Stimulated activated CD4-positive, alpha-beta T cell treated with anti-CD3 and anti-CD28 coated beads, Interleukin-4, amount 100 ng/mL, for 24 hours (primary cell): ENCODE results near the gene DPM2.
A peak's percentile ranks its signal among the peaks of the same experiment; 100 is the strongest.

Experiments
- DNase-seq: peaks from one replicate; pipeline ENCODE4 v3.0.0-alpha.2; 2020

DPM2 gene

DNA sequence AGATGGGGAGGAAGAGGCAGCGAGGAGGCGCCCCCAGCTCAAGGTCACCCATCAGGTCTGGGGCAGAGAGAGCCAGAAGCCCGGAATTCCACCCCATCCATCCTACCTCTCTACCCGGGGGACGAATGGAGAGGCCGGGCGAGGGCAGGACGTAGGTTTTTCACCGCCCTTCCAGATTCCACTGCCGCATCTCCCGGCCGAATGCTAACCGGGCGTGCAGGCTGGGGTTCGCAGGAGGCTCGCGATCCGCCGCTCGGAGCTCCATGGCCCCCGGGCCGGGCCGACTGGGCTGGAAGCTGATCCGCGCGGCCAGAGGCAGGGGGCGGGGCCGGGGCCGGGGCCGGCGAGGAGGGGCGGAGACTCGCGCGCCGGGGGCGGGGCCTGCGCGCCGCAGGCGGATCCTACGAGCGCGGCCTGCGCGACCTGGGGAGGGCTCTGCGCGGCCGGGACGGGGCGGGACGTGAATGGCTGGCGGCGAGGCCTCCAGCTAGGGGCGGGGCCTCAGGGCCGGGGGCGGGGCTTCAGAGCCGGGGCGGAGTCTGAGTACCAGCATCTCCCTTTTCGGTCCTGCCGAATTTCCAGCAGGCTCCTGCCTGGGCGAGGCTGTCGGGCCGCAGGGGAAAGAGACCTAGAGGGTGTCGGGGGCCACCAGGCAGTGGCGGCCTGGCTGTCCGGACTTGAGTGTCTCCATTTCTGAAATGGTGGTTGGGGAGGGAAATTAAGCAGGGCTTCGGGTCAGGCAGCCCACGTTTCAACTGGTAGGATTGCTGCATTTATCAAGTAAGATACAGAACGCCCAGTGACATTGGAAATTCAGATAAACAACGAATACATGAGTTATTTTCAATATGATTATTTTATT is 20.7 kb downstream of the DPM2 start, which contains the start of gene ST6GALNAC4:
Gene ST6GALNAC4, minus strand, starts transcription at position 322 of the 862 bp plus-strand sequence. CDS start 622 bp downstream, outside the sequence.
- DNase-seq: peak; percentile 94

DNA sequence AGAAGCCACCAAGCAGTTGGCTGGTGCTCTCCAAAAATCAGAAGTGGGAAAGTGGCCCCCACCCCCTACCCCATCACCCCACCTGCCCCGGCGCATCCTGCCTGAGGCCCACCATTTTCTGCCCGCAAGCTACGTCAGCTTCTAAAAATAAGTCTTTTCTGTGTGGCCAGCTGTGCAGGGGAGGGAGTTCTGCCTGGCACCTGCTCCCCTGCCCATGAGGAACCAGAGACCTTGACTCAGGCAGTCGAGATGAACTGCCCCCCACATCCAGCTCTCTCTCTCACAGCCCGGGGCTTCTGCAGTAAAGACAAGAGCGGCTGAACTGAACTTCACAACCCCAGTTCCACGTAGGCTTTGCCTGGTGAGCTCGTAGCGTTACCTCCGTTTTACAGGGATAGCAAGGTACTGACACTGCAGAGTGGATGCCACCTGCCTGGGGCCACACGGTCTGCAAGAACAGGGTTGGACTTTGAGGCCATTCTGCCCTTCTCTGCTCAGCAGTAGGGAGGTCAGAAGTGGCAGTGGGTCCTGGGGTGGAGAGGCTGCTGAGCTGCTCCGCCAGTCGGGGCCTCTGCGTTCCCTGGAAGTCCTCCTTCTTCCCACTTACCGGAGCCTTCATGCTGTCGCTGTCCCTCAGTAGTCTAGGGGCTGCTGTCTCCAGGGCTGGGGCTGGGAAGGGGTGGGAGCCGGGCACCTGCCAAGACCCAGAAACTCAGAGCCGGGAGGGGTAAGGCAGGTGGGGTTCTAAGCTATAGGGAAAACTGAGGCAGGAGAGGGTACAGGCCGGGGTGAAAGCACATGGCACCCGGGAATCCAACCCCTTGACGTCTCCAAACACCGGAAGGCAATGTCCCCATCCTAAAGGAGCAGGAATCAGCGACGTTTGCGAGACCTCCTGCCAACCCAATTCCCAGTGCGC is 21.6 kb downstream of the DPM2 start:
- DNase-seq: no peak

DNA sequence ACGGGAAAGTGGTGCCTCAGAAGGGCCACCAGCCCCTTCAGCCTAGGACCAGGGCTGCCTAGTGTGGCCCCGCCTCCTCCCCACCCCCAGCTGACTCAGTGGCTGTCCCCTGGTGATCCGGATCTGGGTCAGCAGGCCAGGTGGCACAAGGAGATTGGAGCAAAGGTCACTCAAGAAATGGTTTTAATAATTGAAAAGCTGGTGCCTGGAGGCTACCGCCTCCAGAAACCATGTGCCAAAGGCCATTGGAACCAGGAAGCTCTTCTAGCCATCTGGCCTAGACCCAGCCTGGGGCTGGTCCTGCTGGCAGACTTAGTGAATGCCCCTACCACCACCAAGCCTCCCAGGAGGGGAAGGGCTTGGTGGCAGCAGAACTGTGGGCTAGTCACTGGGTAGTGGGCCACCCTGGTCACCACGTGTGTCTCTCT is 22.3 kb downstream of the DPM2 start:
- no peak for DNase-seq

DNA sequence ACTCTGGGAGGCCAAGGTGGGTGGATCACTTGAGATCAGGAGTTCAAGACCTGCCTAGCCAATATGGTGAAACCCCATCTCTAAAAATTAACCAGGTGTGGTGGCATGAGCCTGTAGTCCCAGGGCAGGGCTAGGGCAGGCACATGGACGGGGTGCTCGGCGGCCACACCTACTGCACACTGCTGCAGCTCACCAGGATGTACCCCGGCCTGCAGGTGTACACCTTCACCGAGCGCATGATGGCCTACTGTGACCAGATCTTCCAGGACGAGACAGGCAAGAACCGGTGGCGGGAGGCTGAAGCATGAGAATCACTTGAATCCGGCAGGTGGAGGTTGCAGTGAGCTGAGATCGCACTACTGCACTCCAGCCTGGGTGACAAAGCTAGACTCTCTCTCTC is 24.0 kb downstream of the DPM2 start:
- DNase-seq: no peak

DNA sequence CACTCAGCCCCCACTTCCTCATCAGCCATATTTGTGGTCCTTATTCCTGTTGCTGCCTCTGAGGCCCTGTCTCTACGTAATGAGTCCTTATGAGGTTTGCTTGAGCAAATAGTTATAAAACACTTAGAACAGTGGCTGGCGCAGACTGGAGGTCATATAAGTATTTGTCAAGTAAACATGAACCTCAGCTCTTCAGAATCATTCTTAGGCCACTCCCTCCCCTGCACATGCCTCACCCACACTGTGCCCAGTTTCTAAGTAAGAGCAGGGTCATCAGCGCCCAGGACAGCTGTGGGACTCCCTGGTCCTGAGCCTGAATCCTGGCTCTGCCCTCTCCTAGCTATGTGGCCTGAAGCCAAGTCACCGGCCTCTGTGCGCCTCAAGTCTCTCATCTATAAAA is 24.8 kb downstream of the DPM2 start:
- DNase-seq: no peak

DNA sequence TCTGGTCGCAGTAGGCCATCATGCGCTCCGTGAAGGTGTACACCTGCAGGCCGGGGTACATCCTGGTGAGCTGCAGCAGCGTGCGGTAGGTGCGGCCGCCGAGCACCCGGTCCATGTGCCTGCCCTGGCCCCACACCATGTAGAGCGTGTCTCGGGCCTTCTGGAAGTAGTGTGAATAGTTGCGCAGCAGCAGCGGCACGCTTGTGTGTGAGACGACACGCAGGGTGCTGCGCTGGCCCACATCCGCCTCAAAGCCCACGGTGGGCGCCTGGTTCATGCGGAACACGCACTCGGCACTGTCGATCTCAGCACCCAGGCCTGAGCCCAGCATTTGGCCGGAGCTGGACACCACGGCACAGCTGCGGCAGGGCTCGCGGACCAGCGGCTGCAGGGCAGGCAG is 25.4 kb downstream of the DPM2 start:
- DNase-seq: no peak

DNA sequence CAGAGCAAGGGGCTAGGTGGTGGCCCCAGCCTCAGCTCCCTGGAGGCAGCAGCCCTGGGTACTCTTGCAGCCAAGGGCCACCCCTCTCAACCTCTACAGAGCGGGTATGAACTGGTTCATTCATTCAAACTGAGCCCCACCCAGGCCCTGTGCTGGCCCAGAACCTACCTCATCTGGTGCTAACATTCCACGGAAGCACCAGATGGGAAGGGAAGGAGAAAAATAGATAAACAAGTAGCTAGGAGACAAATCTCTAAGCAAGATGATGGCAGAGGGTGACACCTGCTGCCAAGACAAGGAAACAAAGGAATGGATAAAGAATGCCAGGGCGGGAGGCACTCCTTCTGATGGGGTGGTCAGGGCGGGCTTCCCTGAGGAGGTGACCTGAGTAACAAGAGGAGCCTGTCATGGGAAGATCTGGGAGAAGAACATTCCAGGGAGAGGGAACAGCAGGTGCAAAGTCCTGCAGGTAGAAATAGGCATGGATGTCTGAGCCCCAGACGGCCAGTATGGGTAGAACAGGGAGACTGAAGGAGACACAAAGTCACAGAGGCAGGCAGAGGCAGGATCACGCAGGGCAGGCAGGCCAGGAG is 26.9 kb downstream of the DPM2 start:
- no peak for DNase-seq

DNA sequence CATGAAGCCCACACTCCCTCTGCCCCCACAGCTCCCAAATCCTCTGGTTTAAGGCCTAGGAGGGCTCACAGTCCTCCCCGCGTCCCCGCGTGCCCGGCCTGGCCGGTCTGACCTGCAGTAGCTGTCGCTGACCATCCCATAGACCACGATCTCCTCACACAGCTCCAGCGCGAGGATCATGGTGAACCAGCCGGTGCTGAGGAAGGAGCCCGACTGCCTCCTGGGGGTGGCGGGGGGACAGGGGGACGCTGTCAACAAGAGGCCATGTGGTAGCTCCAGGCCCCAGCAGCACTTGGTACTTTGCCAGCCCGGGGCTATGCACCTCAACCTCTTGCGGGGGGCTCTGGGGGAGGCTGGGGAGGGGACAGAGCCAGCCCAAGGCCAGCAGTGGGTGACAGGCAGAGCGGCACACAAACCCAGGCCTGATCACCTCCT is 27.8 kb downstream of the DPM2 start:
- no peak for DNase-seq

DNA sequence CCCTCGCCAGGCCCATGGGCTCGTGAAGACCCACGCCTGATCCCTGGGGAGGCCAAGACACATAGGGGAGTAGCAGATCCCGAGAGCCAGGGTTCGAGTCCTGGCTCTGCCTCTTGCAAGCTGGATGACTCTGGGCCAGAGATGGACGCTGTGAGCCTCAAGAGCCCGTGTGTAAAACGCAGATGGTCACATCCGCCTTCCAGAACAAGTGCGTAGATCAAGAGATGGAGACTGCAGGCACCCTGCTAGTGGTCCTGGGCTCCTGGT is 29.1 kb downstream of the DPM2 start:
- no peak for DNase-seq

DNA sequence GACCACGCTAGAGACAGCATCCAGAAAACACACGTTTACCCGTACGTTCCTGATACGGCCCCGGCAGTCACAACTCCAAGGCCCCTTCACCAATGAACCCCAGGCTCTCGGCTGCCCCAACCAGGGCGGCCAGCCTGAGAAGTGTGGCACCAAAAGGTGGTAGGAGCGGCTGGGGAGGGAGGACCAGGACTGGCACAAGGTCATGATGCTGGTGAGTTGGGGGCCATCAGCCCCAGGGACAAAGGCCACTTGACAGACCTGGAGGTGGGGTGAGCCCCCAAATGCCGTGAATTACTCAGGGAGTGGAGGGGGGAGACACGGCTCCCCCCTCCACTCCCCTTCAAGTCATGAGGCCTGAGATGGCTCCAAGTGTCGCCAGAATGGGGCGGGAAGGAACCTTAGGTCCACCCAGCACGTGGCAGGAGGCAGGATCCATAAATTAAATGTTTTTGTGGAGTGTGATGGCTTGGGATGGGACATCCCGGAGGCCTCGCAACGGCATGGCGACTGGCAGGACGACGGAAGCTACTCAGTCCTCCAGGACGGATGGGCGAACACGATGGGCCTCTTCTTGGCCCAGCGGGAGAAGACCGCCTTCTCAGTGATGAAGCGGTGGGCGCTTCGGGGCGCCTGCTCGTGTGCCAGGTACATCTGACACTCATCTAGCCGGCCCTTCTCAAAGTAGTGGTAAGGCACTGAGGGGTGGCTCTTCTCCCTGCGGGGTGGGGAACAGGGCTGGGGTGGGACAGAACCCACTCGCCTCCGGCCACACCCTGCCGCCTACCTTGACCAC is 29.6 kb downstream of the DPM2 start:
- no peak for DNase-seq

DNA sequence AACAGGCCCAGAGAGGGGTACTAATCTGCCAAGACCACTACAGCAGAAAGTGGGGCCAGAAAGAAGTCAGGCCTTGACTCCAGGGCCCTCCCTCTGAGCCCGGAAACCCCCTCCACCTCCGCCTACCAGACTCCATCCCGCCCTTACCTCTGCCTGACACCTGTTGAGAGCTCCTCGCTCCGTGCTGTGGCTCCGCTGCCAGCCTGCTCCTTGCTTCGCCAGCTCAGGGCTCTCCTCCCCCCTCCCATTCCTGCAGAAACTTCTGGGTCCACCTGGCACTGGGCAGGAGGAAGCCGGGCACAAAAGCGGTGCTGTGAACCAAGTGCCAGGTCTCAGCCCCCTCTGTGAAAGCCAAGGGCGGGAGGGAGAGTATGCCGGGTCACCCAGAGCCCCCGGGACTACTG is 31.9 kb downstream of the DPM2 start:
- peak; percentile 70 for DNase-seq

DNA sequence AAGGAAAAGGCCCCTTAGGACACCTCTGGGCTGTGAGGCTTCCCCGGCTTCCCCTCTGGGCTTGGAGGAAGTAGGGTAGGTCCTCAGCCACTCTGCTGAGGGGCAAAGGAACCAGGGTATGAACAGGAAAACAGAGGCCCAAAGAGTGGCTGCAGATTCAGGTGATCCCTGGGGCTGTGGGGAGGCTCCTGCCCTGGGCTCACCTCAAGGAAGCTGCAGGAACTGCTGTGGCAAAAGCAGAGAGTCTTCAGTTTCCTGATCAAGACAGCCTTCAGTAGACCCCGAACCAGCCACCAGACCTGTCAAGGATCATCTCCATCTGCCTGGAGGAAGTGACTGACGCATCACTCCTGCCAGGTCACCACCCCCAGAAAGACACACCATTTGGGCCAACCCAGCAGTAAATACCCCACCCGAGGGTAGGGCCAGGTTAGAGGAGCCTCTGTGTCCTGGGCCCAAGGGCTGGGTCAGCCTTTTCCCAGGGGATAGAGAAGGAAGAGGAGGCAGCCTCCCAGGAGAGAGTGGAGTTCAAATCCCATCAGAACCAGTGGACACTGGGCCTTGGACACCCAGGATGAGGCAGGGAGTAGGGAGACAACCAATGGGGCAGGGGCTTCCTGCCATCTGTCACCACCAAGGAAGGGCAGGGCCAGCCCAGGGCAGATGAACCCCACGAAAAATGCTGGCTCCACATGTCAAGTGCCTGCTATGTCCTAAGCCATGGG is 32.5 kb downstream of the DPM2 start:
- peak; percentile 58 for DNase-seq

DNA sequence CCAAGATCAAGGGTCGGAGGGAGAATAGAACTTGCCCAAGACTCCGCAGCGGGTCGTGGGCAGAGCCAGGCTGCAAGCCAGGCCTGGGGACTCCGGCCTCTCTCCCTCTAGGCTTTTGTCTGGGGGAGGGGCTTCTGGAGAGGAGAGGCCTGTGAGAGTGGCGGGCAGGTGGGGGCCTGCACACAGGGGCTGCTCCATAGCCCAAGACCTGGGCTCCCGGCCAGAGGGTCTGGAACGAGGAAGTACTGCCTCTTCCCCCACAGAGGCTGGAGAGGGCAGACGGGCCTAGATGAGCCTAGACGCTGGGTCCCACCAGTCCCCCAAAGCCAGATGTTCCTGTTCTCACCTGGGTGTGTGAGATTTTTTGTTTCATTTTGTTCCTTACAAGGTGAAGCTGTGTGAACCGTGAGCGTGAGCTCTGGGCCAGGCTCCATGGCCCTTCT is 33.1 kb downstream of the DPM2 start:
- peak; percentile 16 for DNase-seq

DNA sequence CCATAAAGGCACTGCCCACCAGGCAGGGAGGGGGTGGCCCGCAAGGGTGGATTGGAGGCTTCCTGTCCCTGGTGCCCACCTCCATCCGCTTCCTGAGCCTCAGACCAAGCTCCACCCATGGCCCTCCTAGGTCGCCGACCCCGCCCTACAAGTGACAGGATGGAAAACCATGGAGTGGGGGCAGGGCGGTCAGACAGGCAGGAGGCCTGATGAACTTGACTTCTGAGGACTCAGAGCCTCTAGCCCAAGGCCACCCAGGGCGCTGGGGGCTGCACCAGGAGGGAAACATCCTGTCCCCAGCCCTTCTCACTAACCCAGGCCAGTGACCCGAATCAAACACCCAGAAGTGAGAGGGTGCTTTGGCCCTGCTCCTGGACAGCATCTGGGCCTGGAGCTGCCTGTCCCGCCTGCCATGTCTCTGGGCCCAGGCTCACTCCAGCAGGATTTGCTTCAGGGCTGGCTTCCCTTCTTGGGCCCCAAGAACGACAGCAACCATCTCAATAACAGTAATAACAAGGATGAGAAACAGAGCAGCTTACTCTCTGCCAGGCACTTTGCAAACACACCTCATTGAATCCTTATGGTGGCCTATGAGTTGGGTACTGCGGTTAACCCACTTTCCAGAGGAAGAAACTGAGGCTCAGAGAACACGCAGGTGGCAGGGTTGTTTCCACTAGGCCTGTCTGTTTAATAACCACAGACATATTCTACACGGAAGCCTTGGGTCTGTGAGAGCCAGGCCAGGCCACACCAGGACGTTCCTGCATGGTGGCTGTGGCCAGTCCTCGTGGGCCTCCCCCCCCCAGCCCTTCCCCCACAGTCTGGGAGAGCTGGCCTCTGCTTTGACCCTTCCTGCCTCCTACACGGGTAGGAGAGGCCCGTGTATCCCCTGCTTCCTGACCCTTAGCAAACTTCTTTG is 33.8 kb downstream of the DPM2 start:
- DNase-seq: peak; percentile 80

DNA sequence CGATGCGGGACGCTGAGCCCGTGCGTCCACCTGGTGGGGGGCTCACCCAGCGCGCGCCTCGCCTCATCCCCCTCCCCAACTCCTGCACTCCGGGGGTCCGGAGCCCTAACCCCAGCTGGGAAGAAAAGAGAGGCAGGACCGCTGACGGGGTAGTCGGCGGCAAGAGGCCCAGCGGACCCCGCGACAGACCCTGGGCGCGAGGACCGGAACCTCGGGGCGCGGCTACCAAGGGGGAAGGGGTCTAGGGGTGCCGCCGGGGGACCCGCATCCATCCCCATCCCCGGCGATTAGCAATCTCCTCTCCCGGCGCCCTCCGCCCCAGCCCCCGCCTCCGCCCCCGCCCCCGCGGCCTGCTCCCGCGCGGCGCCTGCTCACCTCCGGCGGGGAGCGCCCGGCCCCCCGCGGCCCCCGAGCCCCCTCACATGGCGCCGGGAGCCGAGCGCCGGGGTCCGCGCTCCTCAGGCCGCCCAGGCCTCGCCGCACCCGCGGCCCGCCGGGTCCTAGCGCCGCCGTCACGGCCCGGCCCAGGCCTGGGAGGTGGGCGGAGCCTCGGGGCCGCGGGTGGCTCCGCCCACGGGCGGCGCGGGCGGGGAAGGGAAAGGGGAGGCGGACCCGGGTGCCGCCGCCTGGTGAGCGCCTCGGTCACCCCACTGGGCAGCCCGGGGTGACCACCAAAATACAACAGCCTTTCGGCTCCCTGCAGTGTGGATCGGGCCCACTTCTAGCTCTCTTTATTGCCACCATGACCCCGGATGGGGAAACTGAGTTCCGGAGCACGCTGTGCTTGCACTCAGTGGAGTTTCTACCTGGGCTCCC is 38.3 kb downstream of the DPM2 start, which contains the start of gene ST6GALNAC6:
Gene ST6GALNAC6, minus strand, starts transcription at position 476 of the 816 bp plus-strand sequence. CDS start 1,622 bp downstream, outside the sequence.
- peak; percentile 68 for DNase-seq

DNA sequence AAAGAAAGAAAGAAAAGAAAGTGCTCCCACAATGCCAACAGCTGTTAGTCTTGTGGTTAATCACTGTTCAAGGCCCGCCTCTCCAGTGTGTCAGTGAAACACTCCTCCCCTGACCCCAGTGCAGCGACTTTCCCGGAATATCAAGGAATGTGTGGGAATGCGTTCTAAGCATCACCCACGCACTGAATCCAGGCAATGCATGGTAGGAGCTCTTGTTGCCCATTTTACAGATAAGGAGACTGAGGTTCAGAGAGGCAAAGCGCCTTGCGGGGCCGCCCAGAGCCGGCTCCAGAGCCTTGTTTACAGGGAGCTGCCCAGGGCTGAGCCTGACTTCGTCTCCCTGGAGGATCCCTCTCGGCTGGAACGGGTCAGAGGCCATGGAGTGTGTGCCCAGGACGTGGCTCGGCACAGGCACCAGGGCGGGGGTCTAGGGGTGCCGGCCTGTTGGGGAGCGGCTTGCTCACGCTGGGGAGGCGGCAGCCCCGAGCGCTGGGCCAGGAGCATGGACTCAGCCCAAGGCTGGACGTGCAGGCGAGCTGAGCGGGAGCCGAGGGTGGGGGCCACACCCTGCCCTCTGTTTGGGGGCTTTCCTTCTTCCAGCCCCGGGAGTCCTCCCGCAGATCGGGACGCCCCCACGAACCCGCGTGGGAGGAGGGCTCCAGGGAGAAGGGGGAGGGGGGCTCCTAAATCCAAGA is 39.1 kb downstream of the DPM2 start:
- no peak for DNase-seq

DNA sequence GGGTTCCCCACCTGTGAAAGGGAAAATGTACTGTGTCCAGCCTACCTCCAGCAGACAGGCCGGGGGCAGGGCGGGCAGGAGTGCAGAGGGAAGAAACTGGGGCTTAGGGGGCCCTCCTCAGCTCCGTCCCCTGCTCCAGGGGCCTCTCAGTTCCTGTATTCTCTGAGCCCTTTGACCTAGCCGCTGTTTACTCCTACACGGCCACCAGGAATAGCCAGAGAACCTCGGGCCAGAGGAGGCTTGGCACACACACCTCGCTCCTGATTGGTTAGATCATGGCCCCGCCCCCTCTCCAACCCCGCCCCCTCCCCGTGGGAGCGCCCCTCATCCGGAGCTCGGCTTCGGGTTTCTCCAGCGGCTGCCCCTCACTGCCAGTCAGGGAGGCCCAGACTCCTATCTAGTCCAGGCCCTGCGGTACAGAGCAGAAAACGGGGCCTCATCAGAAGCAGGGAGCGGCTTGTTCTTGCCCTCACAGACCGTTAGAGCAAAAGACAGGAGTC is 40.4 kb downstream of the DPM2 start:
- DNase-seq: peak; percentile 25

DNA sequence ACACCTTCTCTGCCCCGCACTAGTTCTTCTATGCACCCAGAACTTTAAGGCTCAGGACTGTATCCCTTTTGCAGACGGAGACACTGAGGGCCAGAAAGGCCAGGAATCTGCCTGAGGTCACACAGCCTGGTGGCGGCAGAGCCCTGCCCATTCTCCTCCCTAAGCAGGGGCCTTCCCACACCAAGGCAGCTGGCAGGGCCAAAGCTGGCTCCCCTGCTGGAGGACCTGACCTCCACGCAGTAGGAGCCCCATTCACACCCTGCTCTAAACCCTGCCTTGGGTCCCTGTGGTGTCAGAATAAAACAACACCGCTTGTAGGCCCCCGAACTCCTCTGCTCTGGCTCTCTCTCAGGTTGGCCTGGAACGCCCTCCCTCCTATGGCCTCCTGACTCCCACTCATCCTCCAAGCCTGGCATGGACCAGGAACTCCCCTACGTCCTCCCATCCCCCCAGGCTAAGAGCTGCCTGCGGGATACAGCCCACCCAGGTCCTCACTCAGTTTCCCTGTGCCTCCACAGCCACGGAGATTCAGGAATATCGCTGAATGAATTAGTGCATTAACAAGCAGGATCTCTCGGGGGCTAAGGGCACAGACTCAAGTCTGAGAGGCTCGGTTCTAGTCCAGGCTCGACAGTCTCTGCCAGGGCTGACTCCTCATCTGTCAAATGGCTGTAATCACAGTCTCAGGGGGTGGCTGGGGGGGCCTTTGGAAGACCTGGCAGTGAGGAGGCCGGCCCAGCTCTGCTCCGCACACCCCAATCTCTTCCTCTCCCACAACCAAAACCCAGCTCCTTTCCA is 41.1 kb downstream of the DPM2 start:
- DNase-seq: no peak
